ENCODE measurements around the gene CMA1. TPM values are rescaled to one million over a fixed set of nuclear protein-coding genes. Genes with fewer than 3 reads are reported as not detected.

Gene CMA1
- total and polyA plus RNA-seq, 2 experiments from 2014 or later: not detected

- Mint-ChIP-seq H3K4me1 (peaks cover 3% of the 10 kb centered on the region; the same call in 1 of the 3 replicates), H3K27ac (no peak overlapping the region), H3K36me3 (ENCODE audit: low read depth) (no peaks in the 10 kb centered on the region; the same call in 2 of the 3 replicates), H3K9me3 (no peaks in the 10 kb centered on the region; the same call in 1 of the 3 replicates), H3K4me3 (no peak overlapping the region), H3K27me3 (ENCODE audit: insufficient read depth, low read depth, poor library complexity) (no peaks in the 10 kb centered on the region)
- no peaks in the 10 kb centered on the region for H3F3A ChIP-seq (replicated peaks; ENCODE audit: low read depth)
- no peaks in the 10 kb centered on the region for H4K20me1 ChIP-seq (replicated peaks; ENCODE audit: insufficient read depth)
- DNase-seq (ENCODE audit: low spot score): no peak
- no peaks in the 10 kb centered on the region for H3K79me2 ChIP-seq (replicated peaks; ENCODE audit: insufficient read depth)
- no peak overlapping the region for H3K4me2 ChIP-seq
- H3K4me1 ChIP-seq (ENCODE audit: insufficient read depth): no peaks in the 10 kb centered on the region
- H3K36me3 ChIP-seq (ENCODE audit: insufficient read depth): no peaks in the 10 kb centered on the region
- H3K9me2 ChIP-seq (ENCODE audit: insufficient read depth): no peaks in the 10 kb centered on the region
- no peak for TF ChIP-seq EZH2 (IDR thresholded peaks at IDR 0.05; ENCODE audit: low read depth, unreplicated experiment)
- no peak for TF ChIP-seq JUNB (IDR thresholded peaks at IDR 0.05; ENCODE audit: unreplicated experiment)
- no peak for TF ChIP-seq STAT1 (IDR thresholded peaks at IDR 0.05; ENCODE audit: unreplicated experiment)
- TF ChIP-seq CREB1 (CRISPR knock-in tag; IDR thresholded peaks at IDR 0.05; ENCODE audit: low read depth): no peak
- no peak for TF ChIP-seq REST (IDR thresholded peaks at IDR 0.05; ENCODE audit: unreplicated experiment)
- TF ChIP-seq NANOG (IDR thresholded peaks at IDR 0.05; ENCODE audit: borderline replicate concordance): no peak
- no peak for TF ChIP-seq ZNF114 (CRISPR knock-in tag; IDR thresholded peaks at IDR 0.05)
- no peak for TF ChIP-seq ZNF462 (CRISPR knock-in tag; IDR thresholded peaks at IDR 0.05)
- no peak for TF ChIP-seq EZH2phosphoT487 (IDR thresholded peaks at IDR 0.05; ENCODE audit: unreplicated experiment)
- no peak for TF ChIP-seq POLR2AphosphoS5 (IDR thresholded peaks at IDR 0.05; ENCODE audit: low read depth)
- TF ChIP-seq ZNF331 (CRISPR knock-in tag; IDR thresholded peaks at IDR 0.05; ENCODE audit: low read depth): no peak
- no peak for TF ChIP-seq CTCF (conservative IDR thresholded peaks at IDR 0.05; ENCODE audit: low read depth in 2 of 2)
- no peak for TF ChIP-seq ETS1 (IDR thresholded peaks at IDR 0.05)
- no peaks in the 10 kb centered on the region for H3K27me3 ChIP-seq (ENCODE audit: insufficient read depth)
- no peak overlapping the region for H3K27ac ChIP-seq (ENCODE audit: low read depth)
- no peak overlapping the region for H3K4me3 ChIP-seq
- ATAC-seq: no peak
- H2AFZ ChIP-seq: no peak overlapping the region
These were observed 42.3 kb downstream of the CMA1 start for GRCh38 chr14:24465805-24466204.

Measured in GM23338 (cell line).